Motor neuron (in vitro differentiated cells): ENCODE data around the gene MPIG6B. TPM values are rescaled to one million over a fixed set of nuclear protein-coding genes. Genes with fewer than 3 reads are reported as not detected.
A peak's percentile ranks its signal among the peaks of the same experiment; 100 is the strongest.

ENCODE experiments used
- ATAC-seq, 8 experiments: fragments of 200-7000 bp; cut with Tn5 transposase; replicated peaks in 6 of 8; 2 replicates each; pipeline ENCODE4 v1.8.0; 2021; ENCODE audit warnings: mild to moderate bottlenecking in 8 of 8, moderate library complexity in 8 of 8
- H3K27ac ChIP-seq, 2 donors: fragments of 250-450 bp; sonication (Bioruptor Pico); 2 replicates each; pipeline ENCODE4 v1.9.0; 2021; ENCODE audit warnings: antibody characterized with exemption in 2 of 2, mild to moderate bottlenecking in 2 of 2, moderate library complexity in 1 of 2
- H3K4me1 ChIP-seq, 2 donors: fragments of 250-450 bp; sonication (Bioruptor Pico); replicated peaks in 1 of 2; 2 replicates each; pipeline ENCODE4 v1.6.1; 2021; ENCODE audit warnings: antibody characterized with exemption in 2 of 2, mild to moderate bottlenecking in 2 of 2, moderate library complexity in 1 of 2
- H3K4me3 ChIP-seq, 5 donors: fragments of 250-450 bp; sonication (Bioruptor Pico); 2 replicates each; pipeline ENCODE4 v1.9.0; 2021; ENCODE audit warnings: antibody characterized with exemption in 5 of 5, mild to moderate bottlenecking in 5 of 5, moderate library complexity in 4 of 5
- WGBS, 10 experiments: fragments of 450-650 bp; shearing (Covaris generic); methylation state at CpG; one replicate each; pipeline ENCODE4 v1.0.0; 2022; 5-methylcytosine and 5-hydroxymethylcytosine counted together
- in situ Hi-C, 9 experiments: fragments of 400-800 bp; cut with MboI; loops; one replicate each; pipeline ENCODE4 v1.15.0; 2021; ENCODE audit warnings: low sequenced_read_pairs in 9 of 9, low pct_unique_long_range_greater_than_20kb in 2 of 9; ENCODE audit not compliant: unreplicated experiment in 9 of 9
- total RNA-seq, 8 experiments: library from RNA; unstranded; fragments of 300-600 nt; gene quantifications; 2 replicates each; pipeline versions ENCODE4 v1.2.3 to v1.2.4, GENCODE V29; 2022

MPIG6B gene
- total RNA-seq, 8 experiments from 2014 or later, result 0.18 to 1.8 (median 0.58) TPM

- peaks cover 2 to 7% of the 10 kb centered on the region in 2 donors for H3K4me1 ChIP-seq
- WGBS, 10 experiments, result 92 to 100% (median 100%) methylated on average over 1 to 2 of the region's 2 CpGs; no CpG with 5 or more reads in 7 of the 10 experiments
- H3K4me3 ChIP-seq, result no peak overlapping the region
- H3K27ac ChIP-seq, result no peak overlapping the region
- in situ Hi-C loops, result no loop called here
- no peak for ATAC-seq
Observed at GRCh38 chr6:31758281-31758680, 35.1 kb downstream of the MPIG6B start.

- WGBS, 10 experiments, result 85 to 100% (median 100%) methylated on average over 1 to 5 of the region's 5 CpGs
- H3K4me3 ChIP-seq, result no peak overlapping the region
- peaks cover 12 to 20% of the 10 kb centered on the region in 2 donors for H3K4me1 ChIP-seq
- in situ Hi-C loops, result no loop called here
- H3K27ac ChIP-seq, result no peak overlapping the region
- ATAC-seq, result no peak
Observed at GRCh38 chr6:31760790-31761189, 37.6 kb downstream of the MPIG6B start.

- H3K4me3 ChIP-seq, result no peak overlapping the region
- H3K4me1 ChIP-seq, result peaks cover 13 to 25% of the 10 kb centered on the region in 2 donors
- in situ Hi-C loops, result no loop called here
- ATAC-seq, result no peak
- 91 to 100% (median 93%) methylated on average over 2 to 7 of the region's 8 CpGs; no CpG with 5 or more reads in 7 of the 10 experiments for WGBS, 10 experiments
- H3K27ac ChIP-seq, result no peak overlapping the region
Observed at GRCh38 chr6:31761343-31761742, 38.2 kb downstream of the MPIG6B start.

- Histone ChIP-seq H3K4me3 (no peak within 1 kb of the TSS), H3K27ac (peak within 1 kb of the TSS; percentile 26 to 79), H3K4me1 (peaks cover 17 to 29% of the 10 kb centered on the region in 2 donors)
- WGBS, 10 experiments, result 67 to 94% (median 81%) methylated on average over 2 to 4 of the region's 4 CpGs; no CpG with 5 or more reads in 2 of the 10 experiments
- ATAC-seq, result no peak
- in situ Hi-C loops, result no loop called here
Observed at GRCh38 chr6:31762356-31762755, 39.2 kb downstream of the MPIG6B start, which contains the start of gene SAPCD1. Gene SAPCD1 (plus strand): TSS chr6:31762656. CDS start chr6:31763055, 399 bp downstream.

- Histone ChIP-seq H3K4me3 (no peak overlapping the region), H3K4me1 (peaks cover 17 to 29% of the 10 kb centered on the region in 2 donors), H3K27ac (peak overlapping the region; percentile 26 to 79)
- in situ Hi-C loops, result no loop called here
- peak in 7 of 8 experiments; percentile 26 to 62 (median 56) for ATAC-seq
- WGBS, 10 experiments, result 36 to 100% (median 71%) methylated on average over 1 to 4 of the region's 8 CpGs; no CpG with 5 or more reads in 5 of the 10 experiments
Observed at GRCh38 chr6:31762878-31763618, 39.9 kb downstream of the MPIG6B start.

GRCh38 chr6:31763619-31763940 lies 40.4 kb downstream of the MPIG6B start:
- in situ Hi-C loops, result no loop called here
- H3K4me3 ChIP-seq, result no peak overlapping the region
- WGBS, 10 experiments, result 0% methylated on average over 1 of the region's 1 CpG; no CpG with 5 or more reads in 7 of the 10 experiments
- peak overlapping the region; percentile 26 to 79 for H3K27ac ChIP-seq
- ATAC-seq, result peak; percentile 93 to 98 (median 96)
- H3K4me1 ChIP-seq, result peaks cover 17 to 29% of the 10 kb centered on the region in 2 donors

GRCh38 chr6:31764198-31764597 lies 41.0 kb downstream of the MPIG6B start:
- Histone ChIP-seq H3K27ac (no peak overlapping the region), H3K4me3 (no peak overlapping the region), H3K4me1 (peaks cover 17 to 29% of the 10 kb centered on the region in 2 donors)
- ATAC-seq, result peak in 1 of 8 experiments; percentile 29
- 17 to 100% (median 79%) methylated on average over 1 to 4 of the region's 4 CpGs; no CpG with 5 or more reads in 4 of the 10 experiments for WGBS, 10 experiments
- in situ Hi-C loops, result no loop called here

GRCh38 chr6:31765559-31765909 lies 42.4 kb downstream of the MPIG6B start:
- ATAC-seq, result no peak
- H3K4me3 ChIP-seq, result no peak overlapping the region
- in situ Hi-C loops, result no loop called here
- H3K4me1 ChIP-seq, result peaks cover 17 to 29% of the 10 kb centered on the region in 2 donors
- no peak overlapping the region for H3K27ac ChIP-seq
- 20 to 93% (median 82%) methylated on average over 1 to 4 of the region's 9 CpGs; no CpG with 5 or more reads in 6 of the 10 experiments for WGBS, 10 experiments

GRCh38 chr6:31765910-31766794 lies 43.0 kb downstream of the MPIG6B start:
- ATAC-seq, result peak; percentile 3 to 57 (median 41)
- H3K4me3 ChIP-seq, result peak overlapping the region in 2 of 5 donors; percentile 6 to 21
- WGBS, 10 experiments, result 7 to 67% (median 45%) methylated on average over 1 to 9 of the region's 42 CpGs; no CpG with 5 or more reads in 5 of the 10 experiments
- peaks cover 17 to 29% of the 10 kb centered on the region in 2 donors for H3K4me1 ChIP-seq
- in situ Hi-C loops, result no loop called here
- peak overlapping the region in 1 of 2 donors; percentile 20 for H3K27ac ChIP-seq

- Histone ChIP-seq H3K4me3 (no peak overlapping the region), H3K27ac (no peak overlapping the region), H3K4me1 (peaks cover 17 to 29% of the 10 kb centered on the region in 2 donors)
- WGBS, 10 experiments, result 80 to 100% (median 100%) methylated on average over 1 to 4 of the region's 6 CpGs; no CpG with 5 or more reads in 5 of the 10 experiments
- no peak for ATAC-seq
- in situ Hi-C loops, result no loop called here
Observed at GRCh38 chr6:31767096-31767645, 44.0 kb downstream of the MPIG6B start.

GRCh38 chr6:31768363-31769257 lies 45.4 kb downstream of the MPIG6B start:
- 60 to 100% (median 94%) methylated on average over 1 to 11 of the region's 18 CpGs; no CpG with 5 or more reads in 1 of the 10 experiments for WGBS, 10 experiments
- no peak for ATAC-seq
- Histone ChIP-seq H3K27ac (no peak overlapping the region), H3K4me1 (peaks cover 11 to 19% of the 10 kb centered on the region in 2 donors), H3K4me3 (no peak overlapping the region)
- in situ Hi-C loops, result no loop called here
